ENCODE measurements around the gene NNT. TPM values are rescaled to one million over a fixed set of nuclear protein-coding genes. Genes with fewer than 3 reads are reported as not detected.

Gene NNT
- total and polyA plus RNA-seq, 9 of the 15 experiments (the other 6 are each of a cell fraction or from before 2014, with no cell fraction given): 21.9 to 68.6 (median 42.2) TPM

- peak; percentile 2 to 18; a peak in 1 of 4 replicates for TF ChIP-seq MNT (conservative IDR thresholded peaks at IDR 0.05)
- no peak for TF ChIP-seq ZNF175 (CRISPR knock-in tag; IDR thresholded peaks at IDR 0.05; ENCODE audit: low read depth)
- TF ChIP-seq ZNF589 (CRISPR knock-in tag; IDR thresholded peaks at IDR 0.05; ENCODE audit: low read depth): no peak
- no peak for TF ChIP-seq AFF1 (IDR thresholded peaks at IDR 0.05; ENCODE audit: low read depth in 1 of 2, partially characterized antibody in 2 of 2)
- TF ChIP-seq MCM7 (IDR thresholded peaks at IDR 0.05): no peak
- TF ChIP-seq STAG1 (CRISPR knock-in tag; IDR thresholded peaks at IDR 0.05; ENCODE audit: borderline replicate concordance): peak; percentile 57; the same call in 1 of the 2 replicates
- peak; percentile 63; the same call in 1 of the 2 replicates for TF ChIP-seq E2F1 (CRISPR knock-in tag; IDR thresholded peaks at IDR 0.05)
- 0 out of 2 replicates have a peak, but pooled peaks have one; percentile 23 for TF ChIP-seq ZSCAN29 (IDR thresholded peaks at IDR 0.05)
- 0 out of 2 replicates have a peak, but pooled peaks have one; percentile 15 for TF ChIP-seq ZBTB9 (CRISPR knock-in tag; IDR thresholded peaks at IDR 0.05)
- TF ChIP-seq MAX (CRISPR knock-in tag; IDR thresholded peaks at IDR 0.05): peak; percentile 82
- no peak for TF ChIP-seq DACH1 (IDR thresholded peaks at IDR 0.05; ENCODE audit: partially characterized antibody)
- TF ChIP-seq USF2 (CRISPR knock-in tag; IDR thresholded peaks at IDR 0.05): peak; percentile 55
- peak; percentile 12 for TF ChIP-seq PRPF4 (IDR thresholded peaks at IDR 0.05; ENCODE audit: insufficient read depth, low read depth, low read length, poor library complexity, severe bottlenecking)
- no peak for TF ChIP-seq TEAD2 (tag; IDR thresholded peaks at IDR 0.05)
- 0 out of 2 replicates have a peak, but pooled peaks have one; percentile 23 for TF ChIP-seq ARID2 (IDR thresholded peaks at IDR 0.05)
Observed at GRCh38 chr5:43555895-43556606, 46.9 kb upstream of the NNT start (continued).

Measured in K562 (cell line).